ENCODE results near the gene PIEZO2.

GRCh38 chr18:10894501-10894900 lies 254.9 kb downstream of the PIEZO2 start:
- TF ChIP-seq POLR2A (IDR thresholded peaks at IDR 0.05; ENCODE audit: low read depth) = no peak
- TF ChIP-seq, protein P1, sequence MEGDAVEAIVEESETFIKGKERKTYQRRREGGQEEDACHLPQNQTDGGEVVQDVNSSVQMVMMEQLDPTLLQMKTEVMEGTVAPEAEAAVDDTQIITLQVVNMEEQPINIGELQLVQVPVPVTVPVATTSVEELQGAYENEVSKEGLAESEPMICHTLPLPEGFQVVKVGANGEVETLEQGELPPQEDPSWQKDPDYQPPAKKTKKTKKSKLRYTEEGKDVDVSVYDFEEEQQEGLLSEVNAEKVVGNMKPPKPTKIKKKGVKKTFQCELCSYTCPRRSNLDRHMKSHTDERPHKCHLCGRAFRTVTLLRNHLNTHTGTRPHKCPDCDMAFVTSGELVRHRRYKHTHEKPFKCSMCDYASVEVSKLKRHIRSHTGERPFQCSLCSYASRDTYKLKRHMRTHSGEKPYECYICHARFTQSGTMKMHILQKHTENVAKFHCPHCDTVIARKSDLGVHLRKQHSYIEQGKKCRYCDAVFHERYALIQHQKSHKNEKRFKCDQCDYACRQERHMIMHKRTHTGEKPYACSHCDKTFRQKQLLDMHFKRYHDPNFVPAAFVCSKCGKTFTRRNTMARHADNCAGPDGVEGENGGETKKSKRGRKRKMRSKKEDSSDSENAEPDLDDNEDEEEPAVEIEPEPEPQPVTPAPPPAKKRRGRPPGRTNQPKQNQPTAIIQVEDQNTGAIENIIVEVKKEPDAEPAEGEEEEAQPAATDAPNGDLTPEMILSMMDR (IDR thresholded peaks at IDR 0.05) = no peak
- TF ChIP-seq POLR2AphosphoS5 (IDR thresholded peaks at IDR 0.05) = no peak
- no peak for TF ChIP-seq EP300 (IDR thresholded peaks at IDR 0.05)
